ENCODE measurements around the gene TRIM63.

Gene TRIM63

DNA sequence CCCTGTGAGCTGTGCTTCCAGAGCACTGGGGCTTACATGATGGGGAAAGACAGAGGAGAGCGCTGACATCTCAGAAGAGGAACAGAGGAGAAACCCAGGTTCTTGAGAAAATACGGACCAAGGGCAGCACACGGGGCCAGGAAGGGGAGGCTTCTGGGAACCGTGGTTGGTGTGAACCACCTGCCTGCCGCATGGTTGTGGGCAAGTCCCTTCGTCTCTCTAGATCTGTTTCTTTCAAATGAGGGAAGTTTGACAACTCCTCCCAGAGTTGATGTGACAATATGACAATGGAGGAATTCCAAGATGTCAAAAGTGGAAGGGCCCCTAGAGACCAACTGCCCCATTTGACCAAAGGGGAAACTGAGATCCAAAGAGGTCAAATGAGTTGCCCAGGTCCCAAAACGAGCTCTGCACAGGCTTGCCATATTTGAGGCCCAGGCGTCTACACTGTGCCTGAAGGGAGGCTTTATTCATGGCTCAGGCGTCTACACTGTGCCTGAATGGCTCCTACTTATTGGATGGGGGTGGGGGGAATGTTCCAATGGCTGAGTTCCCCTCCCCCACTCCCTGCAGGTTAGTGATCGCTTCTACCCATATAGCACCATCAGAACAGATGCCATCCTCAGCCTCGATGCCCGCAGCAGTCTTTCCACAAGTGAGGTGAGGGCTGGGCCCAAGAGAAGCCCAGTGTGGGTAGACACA is 34.6 kb downstream of the TRIM63 start:
- Histone ChIP-seq H3K9ac (no peak overlapping the region), H3K27me3 (peaks cover 0 to 10% (median 0%) of the 10 kb centered on the region in 11 experiments; a peak in 6 of 22 replicates), H3K4me3 (no peak overlapping the region), H3K4me1 (peaks cover 17 to 30% (median 25%) of the 10 kb centered on the region in 10 experiments), H3K4me2 (no peak overlapping the region), H4K20me1 (no peaks in the 10 kb centered on the region; a peak in 1 of 22 replicates), H3K27ac (no peak overlapping the region), H3K36me3 (no peaks in the 10 kb centered on the region), H3K9me3 (replicated peaks in 1 of 11) (no peaks in the 10 kb centered on the region)
- no peak for TF ChIP-seq Cebpa-rat (IDR thresholded peaks at IDR 0.05)

DNA sequence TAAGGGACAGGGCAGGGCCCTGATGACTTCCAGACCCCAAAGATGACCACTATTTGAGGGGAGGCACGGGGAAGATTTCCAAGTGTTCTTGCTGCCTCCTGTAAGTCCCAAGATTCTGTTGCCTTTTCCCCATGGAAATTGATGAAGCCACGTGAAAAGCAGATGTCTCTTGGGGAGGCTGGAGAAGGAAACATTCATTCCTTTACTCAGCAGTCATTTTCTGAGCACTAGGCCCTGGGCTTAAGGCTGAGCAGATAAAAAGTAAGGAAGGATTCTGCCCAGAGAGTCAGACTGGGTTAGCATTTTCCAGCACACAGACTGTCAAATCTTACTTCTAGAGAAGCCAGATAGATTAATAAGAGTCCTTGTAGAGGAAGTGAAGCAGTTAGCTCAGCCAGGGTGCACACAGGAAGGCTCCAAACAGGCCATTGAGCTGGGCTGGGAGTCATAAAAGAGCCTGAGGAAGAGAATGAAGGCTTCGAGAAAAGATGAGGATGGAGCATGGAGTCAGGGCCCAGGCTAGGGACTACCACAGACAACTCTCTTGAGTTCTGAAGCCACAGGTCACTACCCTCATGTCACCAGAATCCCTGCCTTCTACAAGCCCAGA is 35.7 kb downstream of the TRIM63 start:
- Histone ChIP-seq H3K27ac (no peak overlapping the region), H3K9ac (no peak overlapping the region; a peak in 2 of 22 replicates), H3K4me1 (peaks cover 19 to 37% (median 31%) of the 10 kb centered on the region in 10 experiments), H4K20me1 (no peaks in the 10 kb centered on the region; a peak in 1 of 22 replicates), H3K27me3 (peaks cover 0 to 10% (median 0%) of the 10 kb centered on the region in 11 experiments; a peak in 6 of 22 replicates), H3K9me3 (replicated peaks in 1 of 11) (no peaks in the 10 kb centered on the region), H3K4me2 (no peak overlapping the region), H3K36me3 (no peaks in the 10 kb centered on the region), H3K4me3 (no peak overlapping the region)
- TF ChIP-seq Cebpa-rat (IDR thresholded peaks at IDR 0.05) = no peak

DNA sequence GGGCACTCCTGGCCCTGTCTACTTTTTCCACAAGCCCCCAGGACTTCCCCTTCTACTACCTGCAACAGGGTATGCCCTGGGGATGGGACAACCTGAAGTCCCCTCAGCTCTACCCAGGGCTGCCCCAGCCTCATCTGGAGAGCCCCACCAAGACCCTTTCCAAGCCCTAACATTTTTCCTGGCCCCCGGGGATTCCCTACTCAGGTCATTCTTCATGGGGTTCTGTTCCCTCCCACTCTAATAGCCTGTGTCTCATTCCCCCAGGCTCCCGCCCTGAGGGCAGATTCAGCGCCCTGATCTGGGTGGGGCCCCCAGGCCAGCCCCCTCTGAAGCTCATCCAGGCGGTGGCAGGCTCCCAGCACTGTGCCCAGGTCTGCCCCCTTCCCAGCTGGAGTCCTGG is 36.2 kb downstream of the TRIM63 start:
- H3K9me3 ChIP-seq (replicated peaks in 1 of 11) = no peaks in the 10 kb centered on the region
- H4K20me1 ChIP-seq = no peaks in the 10 kb centered on the region; a peak in 1 of 22 replicates
- H3K36me3 ChIP-seq = no peaks in the 10 kb centered on the region
- H3K4me1 ChIP-seq = peaks cover 14 to 32% (median 27%) of the 10 kb centered on the region in 10 experiments
- H3K27me3 ChIP-seq = peaks cover 0 to 10% (median 0%) of the 10 kb centered on the region in 11 experiments; a peak in 6 of 22 replicates
- H3K9ac ChIP-seq = no peak overlapping the region; a peak in 2 of 22 replicates
- TF ChIP-seq Cebpa-rat (IDR thresholded peaks at IDR 0.05) = no peak
- no peak overlapping the region for H3K4me2 ChIP-seq
- no peak overlapping the region for H3K4me3 ChIP-seq
- H3K27ac ChIP-seq = no peak overlapping the region

DNA sequence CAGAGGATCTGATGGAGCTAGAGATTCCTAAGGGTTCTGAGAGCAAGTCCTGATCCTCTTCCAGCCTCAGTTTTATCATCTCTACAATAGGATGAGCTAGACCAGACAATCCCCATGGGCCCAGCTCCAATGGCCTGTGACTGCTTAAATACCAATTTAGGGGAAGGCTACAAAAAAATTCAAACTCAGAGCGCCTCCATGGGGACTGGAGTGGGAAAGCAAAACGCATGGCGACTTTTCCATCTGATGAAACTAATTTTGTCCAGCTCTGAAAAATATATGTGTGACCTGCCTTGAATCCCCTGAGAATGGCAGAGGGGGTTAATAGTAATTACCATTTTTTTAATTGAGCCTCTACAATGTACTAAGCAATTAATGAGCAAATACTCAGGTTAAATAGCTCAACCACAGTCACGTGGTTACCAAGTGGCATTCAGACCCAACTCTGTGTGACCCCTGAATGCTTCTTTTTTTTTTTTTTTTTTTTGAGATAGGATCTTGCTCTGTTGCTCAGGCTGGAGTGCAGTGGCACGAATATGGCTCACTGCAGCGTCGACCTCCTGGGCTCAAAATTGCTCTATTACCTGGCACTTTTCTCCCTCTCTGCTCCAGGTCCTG is 37.5 kb downstream of the TRIM63 start:
- Histone ChIP-seq H3K4me3 (no peak overlapping the region), H3K9ac (no peak overlapping the region), H3K4me2 (no peak overlapping the region), H3K36me3 (no peaks in the 10 kb centered on the region), H4K20me1 (no peaks in the 10 kb centered on the region; a peak in 1 of 22 replicates), H3K27ac (no peak overlapping the region), H3K9me3 (replicated peaks in 1 of 11) (no peaks in the 10 kb centered on the region), H3K27me3 (peaks cover 0 to 10% (median 0%) of the 10 kb centered on the region in 11 experiments; a peak in 6 of 22 replicates), H3K4me1 (peaks cover 10 to 32% (median 23%) of the 10 kb centered on the region in 10 experiments)
- no peak for TF ChIP-seq Cebpa-rat (IDR thresholded peaks at IDR 0.05)

DNA sequence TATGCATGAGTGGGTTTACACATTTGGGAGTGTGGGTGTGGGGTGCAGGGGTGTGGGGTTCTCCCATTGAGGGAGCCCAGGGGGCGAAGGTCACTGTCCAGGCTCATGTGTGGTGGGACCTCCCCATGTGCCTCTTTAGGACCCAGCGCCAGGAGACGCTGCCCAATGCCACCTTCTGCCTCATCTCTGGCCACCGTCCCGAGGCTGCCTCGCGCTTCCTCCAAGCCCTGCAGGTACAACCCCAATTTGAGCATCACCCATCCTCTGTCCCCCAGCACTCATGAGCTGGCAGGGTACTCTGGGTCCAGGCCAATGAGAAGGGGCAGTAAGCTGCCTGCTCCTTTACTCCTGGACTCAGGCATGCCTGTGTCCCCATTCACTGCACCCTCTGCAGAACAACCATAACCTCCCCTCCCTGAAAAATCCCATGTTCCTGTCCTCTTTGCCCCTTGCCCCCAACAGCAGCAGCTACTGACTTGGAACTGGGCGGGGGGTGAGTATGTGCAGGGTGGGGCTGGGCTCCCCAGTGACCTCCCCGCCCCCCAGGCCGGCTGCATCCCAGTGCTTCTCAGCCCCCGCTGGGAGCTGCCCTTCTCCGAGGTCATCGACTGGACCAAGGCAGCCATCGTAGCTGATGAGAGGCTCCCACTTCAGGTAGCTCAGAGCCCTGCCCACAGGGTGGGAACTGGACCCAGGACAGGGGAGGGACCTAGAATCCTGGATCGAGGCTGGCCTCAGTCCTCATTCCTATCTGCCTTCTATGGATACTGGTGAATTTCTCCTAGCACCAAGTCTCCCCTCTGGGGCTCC is 38.2 kb downstream of the TRIM63 start:
- Histone ChIP-seq H3K27ac (no peak overlapping the region), H3K27me3 (peaks cover 0 to 3% (median 0%) of the 10 kb centered on the region in 11 experiments; a peak in 5 of 22 replicates), H3K9ac (no peak overlapping the region), H3K4me1 (peaks cover 5 to 32% (median 19%) of the 10 kb centered on the region in 10 experiments; a peak in 19 of 20 replicates), H3K9me3 (replicated peaks in 1 of 11) (no peaks in the 10 kb centered on the region), H4K20me1 (no peaks in the 10 kb centered on the region; a peak in 1 of 22 replicates), H3K4me2 (no peak overlapping the region), H3K4me3 (no peak overlapping the region), H3K36me3 (no peaks in the 10 kb centered on the region)
- TF ChIP-seq Cebpa-rat (IDR thresholded peaks at IDR 0.05) = no peak

DNA sequence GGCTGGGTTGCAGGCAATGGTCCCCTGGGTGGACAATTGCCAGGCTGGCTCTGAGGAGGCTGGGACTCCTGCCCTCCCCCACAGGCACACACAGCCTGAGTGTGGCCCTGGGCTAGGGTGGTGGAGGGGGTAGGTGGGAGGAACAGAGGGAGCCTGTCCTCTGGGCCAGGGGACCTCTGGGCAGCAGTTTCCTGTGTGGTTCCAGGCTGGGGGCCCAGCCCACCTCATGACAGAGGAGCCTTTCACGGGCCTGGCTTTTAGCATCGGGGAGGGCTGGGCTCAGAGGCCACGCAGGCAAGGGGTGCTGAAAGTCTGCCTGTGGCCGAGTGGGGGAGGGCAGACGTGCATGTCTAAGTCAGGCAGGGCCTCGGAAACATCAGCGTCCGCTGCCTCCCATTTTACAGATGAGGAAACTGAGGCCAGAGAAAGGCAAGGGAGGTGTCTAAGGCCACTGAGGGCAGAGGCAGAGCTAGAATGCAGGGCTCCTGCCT is 38.9 kb downstream of the TRIM63 start:
- H3K4me2 ChIP-seq = peak overlapping the region in 9 of 11 experiments; percentile 2 to 80 (median 57); a peak in 9 of 22 replicates
- no peaks in the 10 kb centered on the region for H3K36me3 ChIP-seq
- H4K20me1 ChIP-seq = no peaks in the 10 kb centered on the region; a peak in 1 of 22 replicates
- H3K4me3 ChIP-seq = no peak overlapping the region
- no peak for TF ChIP-seq Cebpa-rat (IDR thresholded peaks at IDR 0.05)
- no peaks in the 10 kb centered on the region for H3K9me3 ChIP-seq (replicated peaks in 1 of 11)
- no peaks in the 10 kb centered on the region for H3K27me3 ChIP-seq
- no peak overlapping the region for H3K27ac ChIP-seq
- H3K9ac ChIP-seq = peak overlapping the region in 1 of 11 experiments; percentile 40; a peak in 1 of 22 replicates
- H3K4me1 ChIP-seq = peaks cover 11 to 39% (median 23%) of the 10 kb centered on the region in 10 experiments

DNA sequence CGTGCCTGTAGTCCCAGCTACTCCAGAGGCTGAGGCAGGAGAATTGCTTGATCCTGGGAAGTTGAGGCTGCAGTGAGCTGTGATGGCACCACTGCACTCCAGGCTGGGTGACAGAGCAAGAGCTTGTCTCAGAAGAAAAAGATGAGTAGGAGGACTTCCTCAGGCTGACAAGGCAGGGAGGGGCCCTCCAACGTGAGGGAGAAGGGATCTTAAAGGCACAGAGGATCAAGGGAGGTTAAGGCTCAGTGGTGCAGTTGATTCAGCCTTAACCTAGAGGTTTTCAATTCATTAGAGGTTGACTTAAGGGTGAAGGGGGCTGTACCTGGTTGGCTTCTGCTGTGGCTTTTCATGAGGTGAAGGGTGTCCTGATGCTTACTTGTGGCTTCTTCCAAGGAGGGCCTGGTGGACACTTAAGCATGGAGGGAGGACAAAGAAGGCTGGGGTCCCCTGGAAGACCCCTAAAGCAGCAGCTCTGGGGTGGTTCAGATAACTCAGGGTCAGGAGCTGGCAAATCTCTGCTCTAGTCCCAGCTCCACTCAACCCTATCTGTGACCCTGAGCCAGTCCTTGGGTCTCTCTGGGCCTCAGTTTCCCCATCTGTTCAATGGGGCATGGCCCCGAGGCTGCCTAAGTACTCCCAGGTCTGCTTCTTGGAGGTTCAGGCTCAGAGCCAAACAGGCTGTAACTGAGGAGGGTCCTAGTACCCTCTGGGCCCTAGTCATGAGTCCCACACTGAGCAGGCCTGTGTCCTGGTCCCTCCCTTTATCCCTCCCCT is 39.5 kb downstream of the TRIM63 start:
- H3K4me1 ChIP-seq = peaks cover 11 to 46% (median 30%) of the 10 kb centered on the region in 10 experiments
- no peaks in the 10 kb centered on the region for H3K9me3 ChIP-seq (replicated peaks in 1 of 11)
- no peaks in the 10 kb centered on the region; a peak in 1 of 22 replicates for H4K20me1 ChIP-seq
- H3K9ac ChIP-seq = peak overlapping the region in 1 of 11 experiments; percentile 40; a peak in 2 of 22 replicates
- no peak overlapping the region for H3K4me3 ChIP-seq
- TF ChIP-seq Cebpa-rat (IDR thresholded peaks at IDR 0.05) = no peak
- peak overlapping the region in 1 of 11 experiments; percentile 22; a peak in 1 of 22 replicates for H3K27ac ChIP-seq
- H3K36me3 ChIP-seq = no peaks in the 10 kb centered on the region
- peak overlapping the region in 9 of 11 experiments; percentile 2 to 80 (median 57); a peak in 13 of 22 replicates for H3K4me2 ChIP-seq
- H3K27me3 ChIP-seq = no peaks in the 10 kb centered on the region

DNA sequence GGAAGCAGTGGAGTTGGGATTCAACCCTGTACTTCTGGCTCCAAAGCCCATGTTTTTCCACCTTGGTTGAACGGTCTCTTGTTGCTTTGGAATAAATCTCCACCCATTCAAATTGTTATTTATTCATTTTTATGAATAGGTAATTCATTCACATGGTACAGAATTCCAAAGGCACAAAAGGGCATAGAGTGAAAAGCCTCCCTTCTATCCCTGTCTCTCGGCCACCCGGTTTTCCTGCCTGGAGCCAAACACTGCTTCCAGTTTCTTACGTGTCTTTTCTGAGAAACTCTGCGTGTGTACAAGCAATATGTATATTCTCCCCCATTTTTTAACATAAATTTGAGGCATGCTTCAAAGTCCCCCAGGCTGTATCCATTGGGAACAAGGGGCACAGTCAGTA is 41.9 kb downstream of the TRIM63 start:
- Histone ChIP-seq H3K4me3 (no peak overlapping the region), H4K20me1 (no peaks in the 10 kb centered on the region; a peak in 1 of 22 replicates)
- TF ChIP-seq Cebpa-rat (IDR thresholded peaks at IDR 0.05) = no peak

More for the DNA sequence above, 41.9 kb downstream of the TRIM63 start:
- H3K27me3 ChIP-seq = no peaks in the 10 kb centered on the region
- peaks cover 35 to 70% (median 54%) of the 10 kb centered on the region in 10 experiments for H3K4me1 ChIP-seq
- no peaks in the 10 kb centered on the region for H3K9me3 ChIP-seq (replicated peaks in 1 of 11)
- H3K4me2 ChIP-seq = no peak overlapping the region
- H3K9ac ChIP-seq = no peak overlapping the region
- H3K27ac ChIP-seq = no peak overlapping the region
- no peaks in the 10 kb centered on the region for H3K36me3 ChIP-seq

Data from BLaER1 treated with 17β-estradiol and CSF1 and Interleukin-3, amounts not matched to agents 10 nM and 100 nM (cell line).